ENCODE data around the gene NLRC5.
A peak's percentile ranks its signal among the peaks of the same experiment; 100 is the strongest.

NLRC5 gene

DNA sequence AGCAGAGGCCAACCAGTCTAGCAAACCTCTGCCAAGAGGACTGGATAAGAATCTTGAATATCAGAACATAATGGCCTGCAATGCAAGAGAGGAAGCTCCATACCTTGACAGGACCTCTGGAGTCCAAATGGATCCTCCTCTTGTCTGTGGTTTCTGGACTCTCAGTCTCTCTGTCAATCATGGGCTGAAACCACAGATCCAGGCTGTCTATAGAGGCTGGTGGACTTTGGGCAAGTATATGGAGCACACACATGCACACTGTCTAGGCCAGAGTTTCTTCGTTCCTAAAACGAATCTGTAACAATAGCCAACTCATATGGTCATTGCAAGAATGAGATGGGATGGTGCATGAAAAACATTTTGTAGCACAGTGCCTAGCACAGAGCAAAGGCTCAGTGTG, 37.7 kb downstream of the NLRC5 start:
- no peak for DNase-seq (ENCODE audit: low read depth)

DNA sequence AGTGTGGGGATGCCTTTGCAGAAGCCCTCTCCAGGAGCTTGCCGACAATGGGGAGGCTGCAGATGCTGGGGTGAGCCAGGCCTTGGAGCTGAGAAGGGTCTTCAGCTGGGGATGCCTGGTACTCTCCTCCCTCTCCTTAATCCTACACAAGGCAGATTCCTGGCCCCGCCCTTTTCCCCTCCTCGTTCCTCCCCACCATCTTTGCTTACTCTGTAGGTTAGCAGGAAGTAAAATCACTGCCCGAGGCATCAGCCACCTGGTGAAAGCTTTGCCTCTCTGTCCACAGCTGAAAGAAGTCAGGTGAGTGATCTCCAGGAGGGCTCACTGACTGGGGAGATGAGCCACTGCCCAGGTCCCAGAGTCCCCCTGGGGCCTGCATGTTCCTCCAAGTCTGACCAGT, 38.7 kb downstream of the NLRC5 start:
- no peak for DNase-seq (ENCODE audit: low read depth)

DNA sequence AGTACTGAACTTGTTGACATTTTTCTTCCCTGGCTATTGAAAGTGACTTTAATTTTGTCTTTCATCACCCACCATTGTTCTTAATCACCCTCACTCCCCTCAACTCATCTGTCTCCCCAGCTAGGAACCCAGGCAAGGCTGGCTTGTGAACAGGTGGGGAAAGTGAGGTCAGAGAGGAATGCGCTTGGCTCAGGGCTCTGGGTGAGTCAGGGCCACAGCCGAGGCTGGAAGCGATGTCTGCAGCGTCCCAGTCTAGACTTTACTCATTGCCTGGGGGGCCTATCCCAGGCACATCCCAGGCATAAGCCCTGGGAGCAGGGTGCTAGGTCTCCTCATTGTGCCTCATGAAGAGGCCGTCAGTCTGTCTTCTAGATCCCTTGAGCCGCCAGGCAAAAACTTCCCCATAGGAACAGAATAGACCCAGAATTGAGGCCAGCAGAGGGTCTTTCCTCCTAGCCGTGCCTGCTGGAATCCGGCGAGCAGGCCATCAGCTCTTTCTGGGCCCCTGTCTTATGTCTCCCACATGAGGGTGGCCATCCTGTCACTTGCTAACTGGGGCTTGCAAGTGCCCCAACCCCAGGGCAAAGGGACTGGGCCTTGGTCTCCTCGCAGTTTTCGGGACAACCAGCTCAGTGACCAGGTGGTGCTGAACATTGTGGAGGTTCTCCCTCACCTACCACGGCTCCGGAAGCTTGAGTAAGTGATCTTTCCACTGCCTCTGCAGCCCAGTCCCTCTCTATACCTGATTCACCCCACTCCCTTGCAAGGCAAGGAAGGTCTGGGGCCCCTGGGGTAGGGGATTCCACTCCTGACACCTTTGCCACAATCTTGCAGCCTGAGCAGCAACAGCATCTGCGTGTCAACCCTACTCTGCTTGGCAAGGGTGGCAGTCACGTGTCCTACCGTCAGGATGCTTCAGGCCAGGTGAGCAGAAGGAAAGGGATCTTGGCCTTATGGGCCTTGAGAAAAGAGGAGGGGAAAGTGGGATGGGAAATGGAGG, 40.1 kb downstream of the NLRC5 start:
- peak; percentile 61 for DNase-seq (ENCODE audit: low read depth)

DNA sequence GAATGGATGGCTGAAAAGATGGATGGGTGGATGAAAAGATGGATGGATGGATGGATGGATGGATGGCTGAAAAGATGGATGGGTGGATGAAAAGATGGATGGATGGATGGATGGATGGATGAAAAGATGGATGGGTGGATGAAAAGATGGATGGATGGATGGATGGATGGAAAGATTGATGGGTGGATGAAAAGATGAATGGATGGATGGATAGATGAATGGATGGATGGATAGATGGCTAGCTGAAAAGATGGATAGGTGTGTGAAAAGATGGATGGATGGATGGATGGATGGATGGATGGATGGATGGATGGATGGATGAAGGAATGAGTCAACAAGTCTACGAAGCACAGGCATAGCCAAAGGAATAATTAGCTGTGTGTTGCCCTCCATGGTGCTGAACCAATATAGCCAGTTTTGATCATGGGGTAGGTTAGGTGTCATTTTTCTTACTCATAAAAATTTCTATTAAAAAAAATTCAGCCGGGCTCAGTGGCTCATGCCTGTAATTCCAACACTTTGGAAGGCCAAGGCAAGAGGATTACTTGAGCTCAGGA, 41.1 kb downstream of the NLRC5 start:
- no peak for DNase-seq (ENCODE audit: low read depth)

DNA sequence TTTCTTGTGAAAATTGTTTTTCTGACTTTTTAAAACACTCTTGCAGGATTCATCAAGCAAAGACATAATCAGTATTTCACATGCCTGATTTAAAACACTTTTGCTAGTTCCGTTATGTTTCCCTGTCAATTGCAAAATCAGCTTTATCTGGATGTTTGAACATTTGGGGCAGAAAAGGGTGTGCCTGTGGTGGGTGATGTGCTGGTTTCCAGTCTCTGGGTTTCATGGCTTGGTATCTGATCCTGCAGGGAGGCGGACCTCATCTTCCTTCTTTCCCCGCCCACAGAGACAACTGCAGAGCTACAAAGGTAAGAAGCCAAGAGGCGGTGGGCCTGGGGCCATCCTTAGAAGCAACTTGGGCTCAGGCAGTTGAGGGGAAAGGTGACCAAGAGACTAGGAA, 41.8 kb downstream of the NLRC5 start:
- DNase-seq (ENCODE audit: low read depth): no peak

DNA sequence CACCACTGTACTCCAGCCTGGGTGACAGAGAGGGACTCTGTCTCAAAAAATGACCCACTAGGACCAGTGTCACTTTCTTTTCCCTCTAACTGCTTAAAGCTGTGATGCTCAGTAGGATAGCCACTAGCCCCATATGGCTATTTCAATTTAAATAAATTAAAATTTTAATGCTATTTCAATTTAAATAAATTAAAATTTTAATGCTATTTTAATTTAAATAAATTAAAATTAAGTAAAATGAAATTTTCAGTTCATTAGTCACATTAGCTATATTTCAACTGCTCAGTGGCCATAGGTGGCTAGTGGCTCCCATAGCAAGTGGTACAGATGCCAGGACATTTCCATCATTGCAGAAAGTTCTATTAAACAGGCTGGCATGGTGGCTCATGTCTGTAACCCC, 43.0 kb downstream of the NLRC5 start:
- no peak for DNase-seq (ENCODE audit: low read depth)

DNA sequence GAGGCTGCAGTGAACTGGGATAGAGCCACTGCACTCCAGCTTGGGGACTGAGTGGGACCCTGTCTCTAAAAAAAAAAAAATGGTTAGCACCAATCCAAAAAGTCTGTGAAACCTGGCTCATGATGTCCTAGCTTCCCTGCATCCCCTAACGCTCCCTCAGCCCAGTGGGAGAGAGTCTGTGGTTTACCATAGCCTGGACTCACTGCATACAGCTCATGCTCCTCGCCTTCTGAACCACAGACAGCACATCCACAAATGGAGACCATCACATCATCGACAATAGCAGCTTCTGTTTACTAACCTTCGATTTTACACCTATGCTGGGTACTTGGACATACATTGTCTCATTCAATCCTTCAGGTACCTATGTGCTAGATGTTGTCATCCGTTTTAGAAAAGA, 43.6 kb downstream of the NLRC5 start:
- no peak for DNase-seq (ENCODE audit: low read depth)

DNA sequence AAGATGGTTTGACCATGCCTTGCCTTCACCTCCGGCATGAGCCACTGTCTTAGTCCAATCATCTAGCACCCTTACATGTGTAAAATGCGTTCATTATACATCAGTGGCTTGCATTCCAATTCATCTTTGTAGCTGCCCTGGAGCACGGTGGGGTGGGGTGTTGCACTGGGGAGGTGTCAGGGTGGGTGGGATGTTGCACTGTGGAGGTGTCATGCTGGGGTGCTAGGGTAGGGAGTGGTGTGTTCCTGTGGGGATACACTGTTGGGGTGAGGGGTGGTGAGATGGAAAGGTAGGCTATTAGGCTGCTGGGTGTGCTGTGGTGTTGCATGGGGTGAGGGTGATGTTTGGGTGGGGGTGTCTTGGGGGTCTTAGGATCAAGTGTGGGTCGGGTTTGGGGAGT, 47.0 kb downstream of the NLRC5 start:
- DNase-seq (ENCODE audit: low read depth): no peak

DNA sequence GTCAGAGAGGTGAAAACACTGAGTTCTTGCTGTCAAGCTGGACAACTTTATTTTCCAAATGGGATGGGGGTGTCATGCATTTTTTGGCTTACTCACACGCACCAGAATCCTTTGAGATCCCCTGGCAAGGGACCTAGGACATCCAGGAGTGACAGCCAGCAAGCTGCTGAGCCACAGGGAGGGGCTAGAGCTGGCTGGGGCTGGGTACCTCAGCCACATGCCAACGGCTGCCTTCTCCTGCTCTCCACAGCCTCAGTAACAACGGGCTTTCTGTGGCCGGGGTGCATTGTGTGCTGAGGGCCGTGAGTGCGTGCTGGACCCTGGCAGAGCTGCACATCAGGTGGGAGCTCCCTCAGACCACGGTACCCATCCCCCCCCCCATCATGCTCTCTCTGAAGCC, 47.6 kb downstream of the NLRC5 start:
- no peak for DNase-seq (ENCODE audit: low read depth)

DNA sequence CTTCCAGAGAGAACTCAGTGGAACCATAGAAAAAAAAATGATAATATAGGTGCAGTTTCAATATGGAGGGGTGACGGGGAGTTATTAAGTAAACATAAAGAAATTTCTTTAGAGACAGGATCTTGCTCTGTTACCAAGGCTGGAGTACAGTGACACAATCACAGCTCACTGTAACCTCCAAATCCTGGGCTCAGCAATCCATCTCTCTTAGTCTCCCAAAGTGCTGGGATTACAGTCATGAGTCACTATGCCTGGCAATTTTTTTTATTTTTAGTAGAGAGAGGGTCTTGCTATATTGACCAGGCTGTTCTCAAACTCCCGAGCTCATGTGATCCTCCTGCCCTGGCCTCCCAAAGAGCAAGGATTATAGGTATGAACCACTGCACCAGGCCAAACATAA, 48.8 kb downstream of the NLRC5 start:
- peak; percentile 67 for DNase-seq (ENCODE audit: low read depth)

DNA sequence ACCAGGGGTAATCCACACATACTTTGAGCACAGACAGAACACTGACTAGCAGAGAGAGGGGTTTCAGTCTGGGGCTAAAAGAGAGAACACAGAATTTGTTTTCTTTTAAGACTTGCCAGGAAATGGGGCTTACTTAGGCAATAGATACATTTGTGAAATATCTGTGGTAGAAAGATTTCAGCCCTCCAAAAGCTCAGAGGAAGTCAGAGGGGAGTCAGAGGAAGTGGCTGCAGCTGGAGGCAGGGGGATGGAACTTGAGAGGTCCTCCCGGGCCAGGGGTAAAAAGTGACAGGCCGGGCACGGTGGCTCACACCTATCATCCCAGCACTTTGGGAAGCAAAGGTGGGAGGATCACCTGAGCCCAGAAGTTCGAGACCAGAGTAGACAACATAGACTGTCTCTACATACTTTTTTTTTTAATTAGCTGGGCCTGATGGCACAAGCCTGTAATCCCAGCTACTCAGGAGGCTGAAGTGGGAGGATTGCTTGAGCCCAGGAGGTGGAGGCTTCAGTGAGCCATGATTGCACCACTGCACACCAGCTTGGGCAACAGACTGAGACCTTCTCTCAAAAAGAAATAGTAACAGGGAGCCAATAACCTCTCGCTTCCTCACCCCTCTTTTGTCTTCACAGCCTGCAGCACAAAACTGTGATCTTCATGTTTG, 49.9 kb downstream of the NLRC5 start:
- DNase-seq (ENCODE audit: low read depth): peak; percentile 87

DNA sequence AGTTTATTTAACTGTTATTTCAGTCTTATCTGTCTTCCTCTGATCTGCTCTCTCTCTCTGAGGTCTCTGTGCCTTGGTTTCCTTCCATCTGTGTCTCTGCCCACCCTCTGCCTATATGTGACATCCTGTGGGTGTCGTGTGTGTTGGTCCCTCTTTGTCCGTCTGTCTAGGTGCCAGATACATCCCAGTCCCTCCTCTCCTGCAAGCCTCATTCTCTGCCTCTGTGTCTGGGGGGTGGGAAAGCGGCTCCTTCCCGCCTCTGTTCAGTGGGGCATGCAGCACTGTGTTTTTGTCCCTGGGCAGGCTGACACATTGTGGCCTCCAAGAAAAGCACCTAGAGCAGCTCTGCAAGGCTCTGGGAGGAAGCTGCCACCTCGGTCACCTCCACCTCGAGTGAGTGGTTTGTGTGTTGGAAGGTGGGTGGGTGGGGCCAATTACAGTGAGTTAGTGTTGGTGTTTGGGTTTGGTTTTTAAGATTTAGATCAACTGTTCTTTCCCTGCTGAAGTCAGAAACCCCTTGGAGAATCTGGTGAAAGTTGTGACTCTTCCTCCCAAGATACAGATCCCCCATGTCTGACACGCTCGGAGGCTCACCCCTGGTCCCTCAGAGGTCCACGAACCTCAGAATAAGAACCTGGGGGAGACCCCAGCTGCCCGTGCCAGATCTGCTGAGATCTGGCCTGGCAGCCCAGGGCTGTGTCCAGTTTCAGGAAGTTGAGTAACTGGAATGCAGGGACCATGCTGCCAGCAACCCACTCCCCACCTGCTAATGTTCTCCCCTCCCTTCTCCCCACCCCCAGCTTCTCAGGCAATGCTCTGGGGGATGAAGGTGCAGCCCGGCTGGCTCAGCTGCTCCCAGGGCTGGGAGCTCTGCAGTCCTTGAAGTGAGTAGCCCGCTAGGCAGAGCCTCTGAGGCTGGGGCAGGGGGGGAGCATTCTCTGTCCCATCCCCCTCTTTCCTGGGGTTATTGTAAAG, 52.1 kb downstream of the NLRC5 start:
- no peak for DNase-seq (ENCODE audit: low read depth)

DNA sequence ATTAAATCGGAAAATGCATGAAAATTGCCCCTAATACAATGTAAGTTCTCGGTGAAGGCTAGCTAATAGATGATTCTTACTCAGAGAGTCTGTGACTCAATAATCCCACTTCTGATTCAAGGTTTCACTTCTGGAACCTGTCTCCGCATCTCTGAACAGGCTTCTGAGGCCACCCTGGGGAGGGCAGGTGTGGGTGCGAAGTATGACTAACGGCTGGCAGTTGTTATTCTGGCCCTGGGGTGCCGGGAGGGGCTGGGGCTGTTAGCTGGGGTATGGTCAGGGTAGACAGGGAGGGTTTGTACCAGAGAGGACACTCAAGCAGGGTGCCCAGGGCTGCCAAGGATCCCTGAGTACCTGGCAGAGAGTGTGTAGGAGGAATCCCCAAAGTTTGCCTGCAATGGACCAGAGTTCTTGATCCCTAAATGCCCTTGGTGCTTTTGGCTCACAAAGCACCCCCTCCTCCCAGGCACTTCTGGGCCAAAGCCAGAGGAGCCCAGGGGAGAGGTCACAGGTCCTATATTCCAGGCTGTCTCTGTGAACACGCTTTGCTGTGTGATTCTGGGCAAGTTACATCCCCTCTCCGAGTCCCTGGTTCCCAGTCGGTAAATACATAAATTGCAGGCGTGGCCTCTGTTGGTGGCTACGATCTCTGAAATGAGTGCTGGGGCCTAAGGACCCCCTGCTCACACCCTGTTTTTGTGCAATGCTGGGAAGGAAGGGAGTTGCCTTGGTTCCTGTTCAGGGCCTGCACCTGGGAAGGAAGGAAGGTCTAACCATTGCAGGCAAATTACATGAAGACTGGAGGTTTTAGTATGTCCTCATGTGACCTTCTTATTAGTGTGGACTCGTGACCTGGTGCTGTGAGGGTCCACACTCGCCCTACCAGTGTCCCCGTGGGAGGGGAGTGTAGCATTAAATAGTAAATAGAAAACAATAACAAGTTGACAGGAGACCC, 53.1 kb downstream of the NLRC5 start:
- DNase-seq (ENCODE audit: low read depth): no peak

DNA sequence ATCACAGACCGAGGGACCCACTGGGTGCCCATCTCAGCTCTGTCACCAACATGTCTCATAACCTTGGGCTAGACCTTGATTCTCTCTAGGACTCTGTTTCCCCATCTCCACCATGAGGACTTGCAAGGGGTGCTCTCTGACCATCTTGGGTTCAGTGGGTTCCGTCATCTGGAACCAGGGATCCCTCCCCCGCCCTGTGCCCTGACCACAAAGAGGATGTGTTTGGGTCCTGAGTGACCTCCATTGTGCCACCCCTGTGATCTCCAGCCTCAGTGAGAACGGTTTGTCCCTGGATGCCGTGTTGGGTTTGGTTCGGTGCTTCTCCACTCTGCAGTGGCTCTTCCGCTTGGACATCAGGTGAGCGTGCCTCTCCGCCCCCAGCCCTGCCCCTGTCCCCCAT, 53.9 kb downstream of the NLRC5 start:
- DNase-seq (ENCODE audit: low read depth): no peak

DNA sequence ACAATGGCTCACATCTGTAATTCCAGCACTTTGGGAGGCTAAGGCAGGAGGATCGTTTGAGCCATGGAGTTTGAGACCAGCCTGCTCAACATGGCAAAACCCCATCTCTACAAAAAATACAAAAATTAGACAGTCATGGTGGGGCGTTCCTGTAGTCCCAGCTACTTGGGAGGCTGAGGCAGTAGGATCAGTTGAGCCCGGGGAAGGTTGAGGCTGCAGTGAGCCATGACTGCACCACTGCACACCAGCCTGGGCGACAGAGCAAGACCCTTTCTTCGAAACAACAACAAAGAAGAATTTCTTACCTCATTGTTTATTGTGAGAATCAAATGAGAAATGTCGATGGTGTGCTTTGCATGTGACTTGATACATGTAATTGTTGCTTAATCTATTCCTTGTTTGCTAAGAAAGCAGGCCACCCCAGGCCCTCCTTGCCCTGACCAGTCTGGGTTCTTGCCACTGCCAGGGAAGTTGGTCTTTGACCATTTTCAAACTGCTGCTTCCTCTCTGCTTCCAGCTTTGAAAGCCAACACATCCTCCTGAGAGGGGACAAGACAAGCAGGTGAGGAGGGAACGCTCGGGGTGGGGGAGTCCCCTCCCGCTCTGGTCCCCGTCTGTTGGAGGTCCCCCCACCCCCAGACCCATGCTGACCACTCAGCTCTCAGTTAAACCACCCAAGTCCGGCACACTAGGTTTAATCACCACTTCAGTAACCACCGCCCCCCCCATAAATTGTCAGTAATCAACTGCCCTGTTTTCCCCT, 55.8 kb downstream of the NLRC5 start:
- no peak for DNase-seq (ENCODE audit: low read depth)

DNA sequence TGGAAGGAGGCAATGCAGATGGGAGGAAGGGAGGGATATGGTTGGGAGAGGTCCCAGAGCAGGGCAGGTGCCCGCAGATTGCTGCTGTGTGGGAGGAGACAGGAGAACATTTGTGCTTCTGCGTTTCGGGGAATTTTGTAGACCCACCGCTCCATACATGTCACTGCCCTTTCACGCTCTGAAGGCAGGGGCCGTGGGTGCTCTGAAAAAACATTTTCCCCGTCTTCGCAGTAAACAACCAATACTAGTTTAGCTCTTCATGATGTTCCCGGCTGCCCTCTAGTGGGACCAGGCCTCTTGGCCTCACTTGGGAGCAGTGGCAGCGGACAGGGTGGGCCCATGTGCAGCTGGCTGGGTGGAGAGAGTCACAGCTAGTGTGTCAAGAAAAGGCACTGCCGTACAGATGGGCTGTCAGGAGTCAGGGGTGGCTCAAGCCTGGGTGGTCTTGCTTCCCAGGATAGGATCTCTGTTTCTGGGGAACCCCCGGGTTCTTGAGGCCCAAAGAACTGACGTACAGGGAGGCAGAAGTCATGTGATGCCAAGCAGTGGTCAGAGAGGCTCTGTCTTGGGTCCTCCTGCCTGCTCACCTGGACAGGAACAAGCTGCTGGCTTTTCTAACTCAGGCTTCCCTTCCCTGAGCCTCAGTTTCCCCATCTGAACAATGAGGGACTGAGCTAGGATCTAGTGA, 56.5 kb downstream of the NLRC5 start:
- DNase-seq (ENCODE audit: low read depth): peak; percentile 56

DNA sequence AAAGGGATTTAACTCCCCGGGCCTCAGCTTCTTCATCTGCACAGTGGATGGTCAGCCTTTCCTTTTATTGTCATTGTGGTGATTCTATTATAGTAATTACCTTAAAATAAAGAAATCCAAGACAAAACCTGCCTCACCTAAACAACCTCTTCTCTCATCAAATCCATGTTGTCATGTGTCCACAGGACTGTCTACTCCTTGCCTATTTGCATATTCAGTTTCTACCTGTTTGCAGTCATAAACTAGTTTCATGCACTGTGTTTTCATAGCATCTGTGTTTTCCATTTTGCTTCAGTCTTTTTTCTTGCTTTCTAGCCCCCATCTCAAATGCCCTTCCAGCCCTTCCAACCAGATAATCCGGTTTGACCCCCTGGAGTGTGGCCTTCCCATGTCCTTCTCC, 58.7 kb downstream of the NLRC5 start:
- DNase-seq (ENCODE audit: low read depth): no peak

DNA sequence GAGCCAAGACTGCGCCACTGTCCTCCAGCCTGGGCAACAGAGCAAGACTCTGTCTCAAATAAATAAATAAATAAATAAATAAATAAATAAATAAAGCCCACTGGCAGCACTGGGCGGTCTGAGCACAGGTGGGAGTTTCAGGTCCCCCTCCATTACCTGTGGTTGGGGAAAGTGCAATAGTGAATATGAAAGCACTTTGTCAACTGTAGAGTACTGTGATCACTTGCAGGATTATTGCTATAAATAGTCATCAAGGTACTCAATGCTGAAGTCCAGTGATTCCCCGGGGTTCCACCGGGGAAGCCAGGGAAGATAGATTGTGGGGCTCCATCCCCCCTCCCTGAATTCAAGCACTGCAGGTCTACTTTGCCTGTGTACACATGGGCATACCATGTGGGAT, 60.3 kb downstream of the NLRC5 start:
- no peak for DNase-seq (ENCODE audit: low read depth)

DNA sequence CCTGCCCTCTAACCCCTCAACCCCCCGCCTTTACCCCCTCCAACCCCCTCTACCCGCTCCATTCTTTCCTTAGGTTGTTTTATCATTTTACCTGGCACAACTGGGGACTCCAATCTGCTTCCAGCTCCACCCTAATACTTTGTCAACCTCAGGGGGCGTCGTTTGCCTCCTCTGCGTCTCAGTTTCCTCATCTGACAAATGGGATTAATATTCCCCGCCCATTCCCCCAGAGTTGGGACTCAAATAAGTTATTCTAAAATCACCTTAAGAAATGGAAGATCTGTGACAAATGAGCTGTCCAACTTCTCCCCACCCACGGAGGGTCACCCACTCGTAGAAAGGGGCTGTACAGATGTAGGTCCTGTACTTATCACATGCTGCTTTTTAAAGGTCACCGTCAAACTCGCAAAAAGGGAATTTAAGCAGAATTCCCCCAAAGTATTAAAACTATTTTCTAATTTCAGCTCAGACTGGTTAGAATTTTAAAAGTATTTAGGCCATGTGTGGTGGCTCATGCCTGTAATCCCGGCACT, 62.4 kb downstream of the NLRC5 start:
- no peak for DNase-seq (ENCODE audit: low read depth)

Measured in EH (cell line).